Retinal pigment epithelial cell (primary cell): ENCODE measurements around the gene FAM217B.
A peak's percentile ranks its signal among the peaks of the same experiment; 100 is the strongest.

Experiments used
- DNase-seq: peaks from one replicate; pipeline ENCODE4 v3.0.0-alpha.2; 2010; ENCODE audit warnings: low read depth
- H3K4me3 ChIP-seq: 2 replicates; pipeline ENCODE4 v1.5.1; 2011; ENCODE audit warnings: mild to moderate bottlenecking, low read length, control low read depth, moderate library complexity
- TF ChIP-seq, protein P1 (sequence below): conservative IDR thresholded peaks from 2 replicates; pipeline ENCODE4 v1.5.1; 2011; ENCODE audit warnings: low read depth, low read length, control low read depth, inconsistent platforms

FAM217B gene

DNA sequence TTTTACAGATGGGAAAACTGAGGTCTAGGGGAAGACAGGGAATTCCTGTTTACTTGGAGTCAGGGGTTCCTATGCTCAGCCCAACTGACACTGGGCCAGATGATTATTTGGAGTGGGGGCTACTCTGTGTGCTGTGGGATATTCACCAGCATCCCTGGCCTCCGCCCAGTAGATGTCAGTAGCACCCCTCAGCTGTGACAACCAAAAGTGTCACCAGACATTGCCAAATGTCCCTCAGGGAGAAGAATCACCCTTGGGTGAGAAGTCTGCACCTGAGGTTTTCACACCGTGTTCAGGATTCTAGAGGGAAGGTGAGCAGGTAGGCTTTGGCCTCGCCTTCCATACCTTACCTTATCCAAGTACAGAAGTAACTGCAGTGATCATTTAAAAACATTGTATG lies 45.7 kb downstream of the FAM217B start:
- DNase-seq, result no peak
- TF ChIP-seq, protein P1, sequence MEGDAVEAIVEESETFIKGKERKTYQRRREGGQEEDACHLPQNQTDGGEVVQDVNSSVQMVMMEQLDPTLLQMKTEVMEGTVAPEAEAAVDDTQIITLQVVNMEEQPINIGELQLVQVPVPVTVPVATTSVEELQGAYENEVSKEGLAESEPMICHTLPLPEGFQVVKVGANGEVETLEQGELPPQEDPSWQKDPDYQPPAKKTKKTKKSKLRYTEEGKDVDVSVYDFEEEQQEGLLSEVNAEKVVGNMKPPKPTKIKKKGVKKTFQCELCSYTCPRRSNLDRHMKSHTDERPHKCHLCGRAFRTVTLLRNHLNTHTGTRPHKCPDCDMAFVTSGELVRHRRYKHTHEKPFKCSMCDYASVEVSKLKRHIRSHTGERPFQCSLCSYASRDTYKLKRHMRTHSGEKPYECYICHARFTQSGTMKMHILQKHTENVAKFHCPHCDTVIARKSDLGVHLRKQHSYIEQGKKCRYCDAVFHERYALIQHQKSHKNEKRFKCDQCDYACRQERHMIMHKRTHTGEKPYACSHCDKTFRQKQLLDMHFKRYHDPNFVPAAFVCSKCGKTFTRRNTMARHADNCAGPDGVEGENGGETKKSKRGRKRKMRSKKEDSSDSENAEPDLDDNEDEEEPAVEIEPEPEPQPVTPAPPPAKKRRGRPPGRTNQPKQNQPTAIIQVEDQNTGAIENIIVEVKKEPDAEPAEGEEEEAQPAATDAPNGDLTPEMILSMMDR, result peak; percentile 21

DNA sequence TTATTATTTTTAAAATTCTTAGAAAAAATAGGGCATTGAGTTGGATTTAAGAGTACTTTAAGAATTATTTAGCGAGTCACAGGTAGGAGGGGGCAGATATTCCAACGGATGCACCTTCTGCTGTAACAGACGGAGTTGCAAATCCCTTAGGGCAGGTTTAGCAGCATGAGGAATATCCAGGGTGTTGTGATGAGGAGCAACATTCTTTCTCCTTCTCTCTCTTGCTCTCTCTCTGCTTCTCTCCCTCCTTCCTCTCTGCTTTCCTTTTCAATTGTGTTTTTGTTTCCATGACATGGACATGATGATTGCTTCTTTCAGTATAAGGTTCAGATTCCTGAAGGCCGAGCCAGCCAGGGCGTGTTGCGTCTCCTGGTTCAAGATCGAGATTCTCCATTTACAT lies 46.9 kb downstream of the FAM217B start:
- TF ChIP-seq, protein P1, result no peak
- no peak overlapping the region for H3K4me3 ChIP-seq
- DNase-seq, result no peak

More for the DNA sequence above, 45.7 kb downstream of the FAM217B start:
- H3K4me3 ChIP-seq, result no peak overlapping the region

DNA sequence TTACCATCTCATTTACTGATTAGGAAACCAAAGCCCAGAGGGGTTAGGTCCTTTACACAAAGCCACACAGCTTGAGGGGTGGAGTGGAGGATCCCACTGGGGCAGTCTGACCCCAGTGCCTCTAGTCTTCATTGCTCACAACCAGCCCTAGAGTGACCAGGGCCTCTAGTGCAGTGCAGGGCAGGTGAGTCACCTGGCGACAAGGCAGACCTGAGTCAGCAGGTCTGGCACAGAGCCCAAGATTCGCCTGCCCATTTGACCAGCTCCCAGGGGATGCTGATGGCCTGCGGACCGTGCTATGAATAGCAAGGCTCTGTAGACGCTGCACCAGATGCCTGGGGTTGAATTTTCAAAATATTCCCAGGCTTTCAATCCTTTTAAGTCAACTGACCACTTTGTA lies 48.0 kb downstream of the FAM217B start:
- TF ChIP-seq, protein P1, result no peak
- H3K4me3 ChIP-seq, result no peak overlapping the region
- peak; percentile 30 for DNase-seq

DNA sequence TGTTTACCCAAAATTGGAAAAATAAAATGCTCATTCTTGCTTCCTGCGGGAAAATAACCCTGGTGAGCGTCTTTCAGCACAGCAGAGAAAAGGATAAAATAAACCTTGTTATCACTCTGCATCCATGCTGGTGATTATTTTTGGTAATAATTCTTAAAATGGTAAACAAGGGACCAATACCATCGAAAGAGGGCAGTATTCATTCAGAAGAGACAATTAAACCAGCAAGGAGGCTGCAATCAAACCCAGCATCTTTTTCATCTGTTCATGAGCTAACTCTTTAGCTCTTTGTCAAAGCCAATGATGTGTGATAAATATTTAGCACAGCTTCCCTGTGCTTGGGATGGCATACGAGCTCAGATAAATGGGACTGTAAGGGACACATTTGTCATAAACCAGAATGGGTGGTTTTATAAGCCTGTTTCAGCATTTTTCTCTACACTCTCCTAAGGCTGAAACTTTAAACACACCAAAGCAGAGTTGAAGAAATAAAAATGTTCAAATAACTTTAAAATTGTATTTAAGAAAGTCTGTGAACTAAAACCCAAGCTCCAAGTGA lies 52.4 kb downstream of the FAM217B start:
- H3K4me3 ChIP-seq, result no peak overlapping the region
- DNase-seq, result no peak
- TF ChIP-seq, protein P1, result no peak

DNA sequence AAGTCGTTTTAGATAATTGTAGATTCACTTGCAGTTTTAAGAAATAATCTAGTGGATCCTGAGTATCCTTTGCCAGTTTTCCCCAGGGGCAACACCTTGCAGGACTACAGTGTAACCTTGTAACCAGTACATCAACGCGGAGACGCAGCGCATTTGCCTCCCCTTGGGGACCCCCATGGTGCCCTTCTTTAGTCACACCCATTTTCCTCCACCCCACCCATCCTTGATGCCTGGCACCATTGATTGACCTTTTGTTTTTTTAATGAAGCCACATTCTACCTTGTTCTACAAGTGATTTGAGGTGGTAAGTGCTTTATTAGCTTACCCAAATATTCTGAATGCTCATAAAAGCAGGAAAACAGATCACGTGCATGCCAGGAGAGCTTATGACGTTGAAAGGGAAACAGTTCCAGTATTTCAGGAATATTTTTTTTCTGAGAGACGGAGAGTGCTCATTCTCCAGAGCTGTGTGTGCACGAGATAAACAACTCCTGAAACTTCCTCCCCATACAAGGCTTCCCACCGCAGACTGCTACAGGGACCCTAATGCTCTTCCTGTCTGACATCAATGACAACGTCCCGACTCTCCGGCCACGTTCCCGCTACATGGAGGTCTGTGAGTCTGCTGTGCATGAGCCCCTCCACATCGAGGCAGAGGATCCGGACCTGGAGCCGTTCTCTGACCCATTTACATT lies 53.7 kb downstream of the FAM217B start:
- no peak overlapping the region for H3K4me3 ChIP-seq

DNA sequence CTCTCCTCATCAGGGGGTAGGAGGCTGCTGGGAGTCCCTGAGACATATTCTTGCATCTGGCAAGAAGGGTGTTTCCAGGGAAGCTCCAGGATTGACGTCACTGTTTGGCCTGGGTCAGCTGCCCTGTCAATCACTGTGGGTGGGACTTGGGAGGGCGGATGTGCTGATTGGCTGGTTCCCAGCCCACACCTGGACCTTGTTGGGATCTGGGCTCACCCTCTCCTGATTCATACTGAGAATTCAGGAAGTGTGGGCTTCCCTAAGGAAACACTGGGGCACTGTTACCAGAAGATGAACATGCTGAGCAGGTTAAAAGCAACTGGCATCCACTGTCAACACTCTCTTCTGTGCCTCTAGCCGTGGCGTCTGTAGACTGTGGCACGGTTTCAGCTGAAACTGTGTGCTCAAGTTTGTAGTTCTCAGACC lies 54.5 kb downstream of the FAM217B start:
- TF ChIP-seq, protein P1, result no peak
- no peak overlapping the region for H3K4me3 ChIP-seq
- no peak for DNase-seq

More for the DNA sequence above, 53.7 kb downstream of the FAM217B start:
- DNase-seq, result no peak
- TF ChIP-seq, protein P1, result no peak

DNA sequence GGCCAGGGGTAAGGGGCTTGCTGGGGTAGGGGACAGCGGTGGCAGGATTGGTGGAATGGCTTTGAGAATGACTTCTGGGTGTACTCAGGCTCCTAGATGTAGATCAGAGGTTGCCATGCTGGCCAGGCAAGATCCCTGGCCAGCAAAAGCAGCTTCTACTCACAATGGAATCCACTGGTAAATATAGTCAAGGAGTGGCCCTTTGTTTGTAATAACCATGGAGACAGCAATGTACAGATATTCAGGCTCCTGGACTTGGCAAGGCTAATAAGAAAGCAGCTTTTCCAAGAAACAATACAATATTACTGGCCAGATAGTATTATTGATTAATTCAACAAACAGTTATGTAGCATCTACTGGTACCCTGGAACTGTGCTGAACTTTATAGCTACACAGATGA lies 55.9 kb downstream of the FAM217B start:
- TF ChIP-seq, protein P1, result no peak
- H3K4me3 ChIP-seq, result no peak overlapping the region
- no peak for DNase-seq
